Suprapubic skin (tissue), 3 donors: ENCODE results near the gene PPP1R2.

Experiments used
- POLR2A ChIP-seq, 2 donors: fragments of 450-650 bp; IDR thresholded peaks; one replicate each; pipeline ENCODE4 v1.6.1; 2017; ENCODE audit warnings: antibody characterized with exemption in 2 of 2, mild to moderate bottlenecking in 2 of 2, moderate library complexity in 2 of 2
- TF ChIP-seq, protein P1 (sequence below), 2 donors: fragments of 200-600 bp in 1 of 2; fragments of 450-650 bp in 1 of 2; sonication (generic) in 1 of 2; IDR thresholded peaks; one replicate each; pipeline ENCODE4 v1.5.1; 2016 to 2019; ENCODE audit warnings: antibody characterized with exemption in 2 of 2, mild to moderate bottlenecking in 1 of 2, moderate library complexity in 1 of 2

DNA sequence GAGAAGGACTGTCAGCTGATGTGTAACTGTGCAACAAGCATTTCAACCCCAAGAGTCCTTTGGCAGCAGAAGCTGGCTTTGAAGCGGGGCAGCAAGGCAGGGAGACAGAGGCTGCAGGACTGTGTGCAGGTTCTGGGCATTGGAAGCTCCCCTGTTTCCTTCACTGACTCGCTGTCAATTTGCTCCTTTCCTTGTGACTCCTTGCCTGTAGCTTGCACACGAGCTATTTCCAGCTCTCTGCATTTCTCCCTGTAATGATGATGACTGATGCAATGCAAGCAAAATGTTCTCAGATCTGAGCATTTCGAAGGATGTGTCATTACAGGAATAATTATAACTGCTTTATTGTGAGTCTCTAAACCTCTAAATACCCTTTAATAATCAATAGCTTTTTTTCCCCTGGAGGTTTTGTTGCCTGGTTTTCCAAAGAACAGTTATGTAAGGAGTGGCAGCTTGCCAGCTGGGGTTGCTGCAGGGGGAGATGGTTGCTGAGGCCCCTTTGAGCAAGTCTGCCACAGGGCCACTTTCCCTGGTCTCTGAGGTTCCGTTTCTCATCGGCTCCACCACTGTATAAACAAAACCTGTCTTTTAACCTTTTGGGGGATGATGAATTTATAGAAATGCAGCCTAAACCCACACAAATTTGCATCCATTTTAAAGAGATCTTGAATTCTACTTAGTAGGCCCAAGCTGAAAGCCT lies 37.8 kb upstream of the PPP1R2 start:
- TF ChIP-seq, protein P1, sequence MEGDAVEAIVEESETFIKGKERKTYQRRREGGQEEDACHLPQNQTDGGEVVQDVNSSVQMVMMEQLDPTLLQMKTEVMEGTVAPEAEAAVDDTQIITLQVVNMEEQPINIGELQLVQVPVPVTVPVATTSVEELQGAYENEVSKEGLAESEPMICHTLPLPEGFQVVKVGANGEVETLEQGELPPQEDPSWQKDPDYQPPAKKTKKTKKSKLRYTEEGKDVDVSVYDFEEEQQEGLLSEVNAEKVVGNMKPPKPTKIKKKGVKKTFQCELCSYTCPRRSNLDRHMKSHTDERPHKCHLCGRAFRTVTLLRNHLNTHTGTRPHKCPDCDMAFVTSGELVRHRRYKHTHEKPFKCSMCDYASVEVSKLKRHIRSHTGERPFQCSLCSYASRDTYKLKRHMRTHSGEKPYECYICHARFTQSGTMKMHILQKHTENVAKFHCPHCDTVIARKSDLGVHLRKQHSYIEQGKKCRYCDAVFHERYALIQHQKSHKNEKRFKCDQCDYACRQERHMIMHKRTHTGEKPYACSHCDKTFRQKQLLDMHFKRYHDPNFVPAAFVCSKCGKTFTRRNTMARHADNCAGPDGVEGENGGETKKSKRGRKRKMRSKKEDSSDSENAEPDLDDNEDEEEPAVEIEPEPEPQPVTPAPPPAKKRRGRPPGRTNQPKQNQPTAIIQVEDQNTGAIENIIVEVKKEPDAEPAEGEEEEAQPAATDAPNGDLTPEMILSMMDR (IDR thresholded peaks at IDR 0.05): no peak
- no peak for TF ChIP-seq POLR2A (IDR thresholded peaks at IDR 0.05)
